Activated CD8-positive, alpha-beta memory T cell treated with anti-CD3 and anti-CD28 coated beads for 1 hour (primary cell): ENCODE results near the gene BHMT2.
A peak's percentile ranks its signal among the peaks of the same experiment; 100 is the strongest.

Experiments used
- DNase-seq, 2 donors: peaks; one replicate each; pipeline ENCODE4 v3.0.0-alpha.2; 2020; ENCODE audit warnings: low read depth in 1 of 2; ENCODE audit errors: extremely low read depth in 1 of 2

BHMT2 gene

DNA sequence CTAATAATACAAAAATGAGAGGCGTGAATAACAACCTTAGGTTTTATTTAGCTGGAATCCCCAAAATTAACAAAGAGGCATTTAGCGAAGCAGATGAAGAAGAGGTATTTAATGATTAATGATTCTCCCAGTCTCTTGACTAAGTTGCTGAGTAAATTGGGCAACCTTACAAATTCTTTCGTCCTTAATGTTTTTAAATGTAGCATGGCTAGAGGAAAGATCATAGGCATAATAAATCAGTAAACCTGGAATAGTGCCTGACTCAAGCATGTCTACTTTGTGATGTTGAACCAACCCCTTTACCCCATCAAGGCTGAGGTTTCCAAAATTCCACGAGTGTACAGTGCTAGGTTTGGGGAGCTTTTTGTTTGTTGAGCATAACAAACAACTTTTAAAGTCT is 49.9 kb downstream of the BHMT2 start:
- DNase-seq = no peak

- no peak for DNase-seq
Observed at GRCh38 chr5:79120221-79120620, 50.7 kb downstream of the BHMT2 start.

GRCh38 chr5:79122973-79123372 is 53.4 kb downstream of the BHMT2 start:
- no peak for DNase-seq

DNA sequence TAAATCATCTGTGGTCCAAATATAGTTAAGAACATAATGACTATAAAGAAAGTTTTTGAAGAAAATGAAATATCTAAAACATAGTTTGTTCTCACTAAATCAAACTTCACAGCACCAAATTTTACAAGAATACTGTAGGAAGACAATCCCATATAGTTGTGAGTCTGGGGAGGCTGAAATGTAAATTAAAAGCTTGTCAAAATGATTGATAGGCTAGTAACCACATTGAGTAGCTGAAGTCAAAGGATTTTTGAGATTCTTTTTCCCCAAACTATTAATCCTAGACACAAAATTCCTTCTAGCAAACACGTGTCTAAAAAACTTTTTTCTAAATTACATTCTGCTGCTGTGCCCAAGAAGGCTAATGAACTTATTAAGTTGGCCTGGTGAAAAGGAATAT is 55.0 kb downstream of the BHMT2 start:
- no peak for DNase-seq

DNA sequence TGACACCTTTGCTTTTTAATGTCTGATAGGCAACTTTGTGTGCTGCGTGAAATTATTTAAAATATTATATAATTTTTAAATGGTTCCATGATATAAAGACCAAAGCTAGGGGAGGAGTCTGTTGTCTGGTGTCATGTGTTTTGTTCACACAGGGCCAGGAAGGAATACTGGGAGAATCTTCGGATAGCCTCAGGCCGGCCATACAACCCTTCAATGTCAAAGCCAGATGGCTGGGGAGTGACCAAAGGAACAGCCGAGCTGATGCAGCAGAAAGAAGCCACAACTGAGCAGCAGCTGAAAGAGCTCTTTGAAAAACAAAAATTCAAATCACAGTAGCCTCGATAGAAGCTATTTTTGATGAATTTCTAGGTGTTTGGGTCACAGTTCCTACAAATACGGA is 61.2 kb downstream of the BHMT2 start:
- no peak for DNase-seq

DNA sequence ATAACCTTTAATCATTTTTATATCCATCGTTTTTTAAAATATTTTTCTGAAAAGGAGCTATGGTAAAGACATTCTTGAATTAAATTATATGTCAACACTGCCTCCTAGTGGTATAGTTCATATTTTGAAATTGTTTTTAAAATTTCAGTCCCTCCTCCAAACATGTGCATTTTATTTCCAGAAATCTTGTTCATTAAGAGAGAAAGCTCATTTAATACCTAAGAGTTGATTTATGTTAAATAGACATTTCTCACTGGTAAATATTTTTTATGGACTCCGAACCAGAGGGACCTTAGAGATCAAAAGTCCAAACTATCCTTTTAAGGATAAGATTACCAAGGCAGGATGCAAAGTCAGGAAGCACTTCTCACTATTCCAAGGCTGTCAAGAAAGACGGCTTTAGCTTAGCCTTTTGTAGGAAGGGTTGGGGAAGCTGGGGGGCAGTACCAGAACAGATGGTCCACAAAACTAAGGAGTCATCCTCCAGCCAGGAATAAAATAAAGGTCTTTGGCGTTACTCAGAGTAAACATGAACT is 63.6 kb downstream of the BHMT2 start:
- DNase-seq = no peak

DNA sequence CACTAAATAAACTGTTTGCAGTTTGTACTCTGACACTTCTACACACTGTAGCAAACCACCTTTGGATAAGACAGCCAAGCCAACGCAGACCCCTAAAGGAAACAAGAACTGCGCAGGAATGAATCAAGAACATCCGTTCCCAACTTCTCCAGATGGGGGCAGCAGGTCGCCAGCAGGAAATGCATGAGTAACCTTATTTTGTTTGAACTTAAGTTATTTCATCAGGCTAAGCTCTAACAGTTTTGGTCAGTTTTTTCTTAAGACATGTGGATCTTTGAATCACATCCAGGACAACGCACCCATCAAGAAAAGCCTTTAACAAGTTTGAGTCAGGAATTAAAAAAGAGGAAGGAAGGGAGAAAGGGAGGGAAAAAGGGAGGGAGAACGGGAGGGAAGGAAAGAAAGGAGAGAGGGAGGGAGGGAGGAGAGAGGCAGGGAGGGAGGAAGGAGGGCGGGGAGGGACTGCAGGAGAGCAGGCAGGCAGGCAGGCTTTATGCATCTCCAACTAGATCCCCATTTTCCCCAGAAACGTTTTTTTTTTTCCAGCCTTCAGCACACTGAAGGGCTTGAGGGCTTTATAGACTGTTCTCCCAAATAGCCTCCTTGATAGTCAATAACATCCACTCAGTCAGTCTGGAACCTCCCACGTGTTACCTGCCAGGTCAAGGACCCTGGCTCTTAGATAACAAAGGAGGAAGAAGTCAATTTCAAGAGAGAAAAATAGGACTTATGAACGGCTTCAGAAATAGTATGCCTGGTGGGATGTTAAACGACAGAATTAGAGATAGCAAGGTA is 64.3 kb downstream of the BHMT2 start:
- DNase-seq = peak; percentile 17 to 33

GRCh38 chr5:79135790-79136553 is 66.4 kb downstream of the BHMT2 start:
- no peak for DNase-seq

- no peak for DNase-seq
Observed at GRCh38 chr5:79136618-79137017, 67.1 kb downstream of the BHMT2 start.
